GM12878 (cell line): ENCODE data around the gene ACTR2. TPM values are rescaled to one million over a fixed set of nuclear protein-coding genes. Genes with fewer than 3 reads are reported as not detected.

ENCODE experiments used
- ASH2L ChIP-seq: fragments of 300-600, 200-600 bp; sonication (generic); IDR thresholded peaks from 2 replicates; pipeline ENCODE4 v1.6.1; 2017; ENCODE audit warnings: low read depth, mild to moderate bottlenecking, borderline replicate concordance
- ATF2 ChIP-seq: IDR thresholded peaks from 2 replicates; pipeline ENCODE4 v1.6.1; 2012; ENCODE audit warnings: low read length, inconsistent platforms
- ATF3 ChIP-seq: IDR thresholded peaks from 2 replicates; pipeline ENCODE4 v1.6.1; 2011; ENCODE audit warnings: low read depth, mild to moderate bottlenecking, low read length, moderate library complexity, borderline replicate concordance; ENCODE audit errors: extremely low read depth
- BHLHE40 ChIP-seq, 2 experiments: fragments of 450-650 bp in 1 of 2; IDR thresholded peaks; 2 replicates each; pipeline ENCODE4 v1.6.1; 2011 to 2017; ENCODE audit warnings: low read depth in 2 of 2, borderline replicate concordance in 1 of 2, improper control_type of control experiment in 1 of 2, low read length in 1 of 2, mild to moderate bottlenecking in 1 of 2
- ELK1 ChIP-seq: IDR thresholded peaks from 2 replicates; pipeline ENCODE4 v1.6.1; 2012; ENCODE audit warnings: low read depth, low read length, improper control_type of control experiment
- EP300 ChIP-seq, 2 experiments: fragments of 150-350 bp in 1 of 2; IDR thresholded peaks; 2 replicates each; pipeline ENCODE4 v1.6.1; 2011 to 2012; ENCODE audit warnings: low read depth in 2 of 2, low read length in 2 of 2, borderline replicate concordance in 1 of 2, improper control_type of control experiment in 1 of 2, inconsistent platforms in 1 of 2; ENCODE audit not compliant: control insufficient read depth in 1 of 2
- JUNB ChIP-seq: IDR thresholded peaks from 2 replicates; pipeline ENCODE4 v1.6.1; 2016; ENCODE audit warnings: antibody characterized with exemption, mild to moderate bottlenecking
- JUND ChIP-seq: IDR thresholded peaks from 2 replicates; pipeline ENCODE4 v1.6.1; 2012; ENCODE audit warnings: low read depth, mild to moderate bottlenecking, low read length, improper control_type of control experiment, moderate library complexity
- NKRF ChIP-seq: fragments of 450-650 bp; conservative IDR thresholded peaks from 2 replicates; pipeline ENCODE4 v1.6.1; 2017; ENCODE audit warnings: mild to moderate bottlenecking, moderate library complexity
- NR2C2 ChIP-seq: IDR thresholded peaks from 2 replicates; pipeline ENCODE4 v1.6.1; 2011; ENCODE audit warnings: borderline replicate concordance, low read depth; ENCODE audit not compliant: control insufficient read depth, insufficient read length
- PKNOX1 ChIP-seq: fragments of 450-650 bp; IDR thresholded peaks from 2 replicates; pipeline ENCODE4 v1.6.1; 2016; ENCODE audit warnings: mild to moderate bottlenecking
- RUNX3 ChIP-seq: IDR thresholded peaks from 2 replicates; pipeline ENCODE4 v1.6.1; 2012; ENCODE audit warnings: low read length, inconsistent platforms
- SUZ12 ChIP-seq: fragments of 200-600 bp; sonication (generic); IDR thresholded peaks from one replicate; pipeline ENCODE4 v1.6.1; 2018; ENCODE audit warnings: antibody characterized with exemption, mild to moderate bottlenecking; ENCODE audit not compliant: unreplicated experiment
- polyA plus RNA-seq, 11 experiments: library from polyadenylated mRNA; depleted of rRNA in 4 of 11; unstranded in 6 of 11; stranded (reverse) in 5 of 11; fragments of >200 nt; fragmentation: Nextera tagmentation in 4 of 11; fragmentation: Illumina TruSeq in 1 of 11; extraction: Ambion mirVana in 4 of 11; extraction: Trizol in 1 of 11; gene quantifications; 1 replicate in 1 of 11; 2 replicates in 10 of 11; pipeline versions ENCODE4 v1.2.1 to v1.2.3, GENCODE V29; 2011 to 2016; ENCODE audit warnings: inconsistent platforms in 2 of 11, missing spikeins in 2 of 11, low read depth in 1 of 11
- total RNA-seq, 4 experiments: library from RNA; depleted of rRNA in 3 of 4; stranded (reverse); fragments of >200 nt in 3 of 4; fragmentation: Illumina TruSeq in 1 of 4; extraction: Trizol in 1 of 4; gene quantifications; 2 replicates each; pipeline versions ENCODE4 v1.2.1 to v1.2.3, GENCODE V29; 2013 to 2021

The ACTR2 gene
- total and polyA plus RNA-seq, 10 of the 15 experiments (the other 5 are each of a cell fraction or from before 2014, with no cell fraction given) = 94.2 to 401 (median 195) TPM

GRCh38 chr2:65319072-65319673 is 91.5 kb downstream of the ACTR2 start (continued):
- TF ChIP-seq JUNB = peak; percentile 69
- TF ChIP-seq ATF3 = no peak
- no peak for TF ChIP-seq SUZ12
- TF ChIP-seq ASH2L = no peak
- no peak for TF ChIP-seq PKNOX1
- no peak for TF ChIP-seq ATF2
- no peak for TF ChIP-seq ELK1
- TF ChIP-seq EP300 (IDR thresholded peaks at IDR 0.05; ENCODE audit: borderline replicate concordance in 1 of 2, control insufficient read depth in 1 of 2, low read depth in 2 of 2, low read length in 2 of 2) = no peak
- no peak for TF ChIP-seq NR2C2
- TF ChIP-seq BHLHE40 (IDR thresholded peaks at IDR 0.05; ENCODE audit: borderline replicate concordance in 1 of 2, low read depth in 2 of 2, low read length in 1 of 2) = no peak
- TF ChIP-seq JUND = no peak
- peak; percentile 33; the same call in 1 of the 2 replicates for TF ChIP-seq RUNX3
- TF ChIP-seq NKRF = no peak
